ENCODE data around the gene HAX1.
"Not testable (repeated sequence)": the region's sequence is repeated elsewhere in the genome, so short reads cannot be mapped to it uniquely, and the experiment has no call there.

The HAX1 gene

DNA sequence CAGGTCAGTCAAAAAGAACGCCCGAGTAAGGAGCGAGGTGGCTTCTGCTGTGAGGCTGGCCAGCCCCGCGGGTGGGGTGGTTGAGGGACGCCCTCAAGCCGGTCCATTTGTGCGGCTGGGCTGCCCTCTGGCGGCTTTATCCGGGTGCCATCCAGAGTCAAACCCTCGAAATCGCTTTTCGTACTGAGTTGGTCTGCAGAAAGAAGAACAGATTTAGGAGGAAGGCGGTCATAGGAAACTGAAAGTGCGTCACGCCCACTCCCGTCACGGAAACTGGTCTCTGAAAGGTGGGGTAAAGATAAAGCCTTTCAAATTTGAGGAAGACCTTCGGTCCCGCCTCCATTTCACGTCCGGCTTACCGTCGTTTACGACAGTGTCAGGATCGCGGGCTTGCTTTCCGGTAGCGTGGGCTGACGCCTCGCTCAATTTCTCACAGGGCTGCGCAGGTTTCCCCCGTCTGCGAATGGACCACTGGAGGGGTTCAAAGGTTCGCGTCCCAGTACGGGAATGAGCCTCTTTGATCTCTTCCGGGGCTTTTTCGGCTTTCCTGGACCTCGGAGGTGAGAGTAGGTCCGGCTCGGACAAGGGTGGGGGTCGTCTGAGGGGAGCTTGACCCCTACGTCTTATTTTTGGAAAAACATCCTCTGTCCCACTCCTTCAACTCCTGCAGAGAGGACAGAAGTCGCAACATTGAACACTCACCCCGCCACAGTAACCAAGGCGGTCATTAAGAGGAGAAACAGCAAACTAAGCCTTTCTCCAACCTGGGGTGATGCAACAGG lies at the start of gene HAX1:
TSS of gene HAX1 (plus strand) at position 413 of the 782 bp plus-strand sequence. CDS start at position 508, 95 bp downstream.
- peak; percentile 99 for DNase-seq

- no peak for DNase-seq
These were observed 49.5 kb upstream of the HAX1 start for GRCh38 chr1:154222918-154223317.

- no peak for DNase-seq
These were observed 48.8 kb upstream of the HAX1 start for GRCh38 chr1:154223621-154224020.

- no peak for DNase-seq
These were observed 47.1 kb upstream of the HAX1 start for GRCh38 chr1:154225370-154225769.

DNA sequence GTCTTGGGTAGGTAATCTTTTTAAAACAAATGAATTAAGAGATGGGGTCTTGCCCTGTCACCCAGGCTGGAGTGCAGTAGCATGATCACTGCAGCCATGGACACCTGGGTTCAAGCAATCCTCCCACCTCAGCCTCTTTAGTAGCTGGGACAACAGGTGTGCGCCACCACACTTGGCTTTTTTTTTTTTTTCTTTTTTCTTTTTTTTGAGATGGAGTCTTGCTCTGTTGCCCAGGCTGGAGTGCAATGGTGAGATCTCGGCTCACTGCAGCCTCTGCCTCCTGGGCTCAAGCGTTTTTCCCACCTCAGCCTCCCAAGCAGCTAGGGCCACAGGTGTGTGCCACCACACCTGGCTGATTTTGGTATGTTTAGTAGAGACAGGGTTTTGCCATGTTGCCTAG lies 41.3 kb upstream of the HAX1 start:
- DNase-seq: not testable (repeated sequence)

DNA sequence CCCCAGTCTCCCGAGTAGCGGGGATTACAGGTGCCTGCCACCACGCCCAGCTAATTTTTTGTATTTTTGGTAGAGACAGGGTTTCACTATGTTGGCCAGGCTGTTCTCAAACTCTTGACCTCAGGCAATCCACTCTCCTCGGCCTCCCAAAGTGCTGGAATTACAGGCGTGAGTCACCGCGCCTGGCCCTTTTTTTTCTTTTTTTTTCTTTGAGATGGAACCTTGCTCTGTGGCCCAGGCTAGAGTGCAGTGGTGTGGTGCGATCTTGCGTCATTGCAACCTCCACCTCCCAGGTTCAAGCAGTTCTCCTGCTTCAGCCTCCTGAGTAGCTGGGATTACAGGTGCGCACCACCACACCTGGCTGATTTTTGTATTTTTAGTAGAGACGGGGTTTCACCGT lies 39.3 kb upstream of the HAX1 start:
- DNase-seq: not testable (repeated sequence)

GRCh38 chr1:154236855-154237254 lies 35.6 kb upstream of the HAX1 start:
- no peak for DNase-seq

- no peak for DNase-seq
These were observed 35.0 kb upstream of the HAX1 start for GRCh38 chr1:154237435-154237834.

GRCh38 chr1:154237880-154238506 lies 34.4 kb upstream of the HAX1 start:
- DNase-seq: no peak

GRCh38 chr1:154239491-154239890 lies 32.9 kb upstream of the HAX1 start:
- no peak for DNase-seq

DNA sequence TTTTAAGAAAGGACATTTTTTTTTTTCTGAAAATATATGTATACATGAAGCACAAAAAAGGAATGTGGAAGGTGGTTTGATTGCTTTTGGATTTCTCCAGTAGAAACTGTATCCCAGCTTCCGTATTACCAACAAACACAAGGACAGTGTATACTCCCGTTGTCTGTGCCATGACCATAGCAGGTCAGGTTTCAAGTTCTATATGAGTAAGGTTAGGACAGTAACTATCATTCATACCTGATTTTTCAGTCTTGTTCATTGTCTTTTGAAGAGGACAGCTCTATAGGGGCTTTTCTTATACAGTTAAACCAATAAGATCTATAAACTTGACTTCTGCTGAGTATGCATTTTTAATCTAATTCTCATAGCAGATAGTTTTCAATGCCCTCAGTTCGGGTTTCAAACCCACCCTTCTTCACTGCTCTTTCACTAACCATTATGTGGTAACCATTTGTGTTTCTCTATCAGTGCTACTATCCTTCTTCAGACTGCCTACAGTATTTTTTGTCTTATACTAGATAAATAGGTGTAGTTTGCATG lies 32.1 kb upstream of the HAX1 start:
- no peak for DNase-seq

GRCh38 chr1:154241703-154242351 lies 30.6 kb upstream of the HAX1 start:
- DNase-seq: peak in 1 of 2 donors; percentile 40

GRCh38 chr1:154253671-154254070 lies 18.8 kb upstream of the HAX1 start:
- DNase-seq: no peak

- DNase-seq: no peak
These were observed 15.7 kb upstream of the HAX1 start for GRCh38 chr1:154256686-154257085.

GRCh38 chr1:154258784-154259183 lies 13.6 kb upstream of the HAX1 start:
- no peak for DNase-seq

GRCh38 chr1:154260127-154260526 lies 12.3 kb upstream of the HAX1 start:
- no peak for DNase-seq

- DNase-seq: no peak
These were observed 8.7 kb upstream of the HAX1 start for GRCh38 chr1:154263465-154264332.

GRCh38 chr1:154264454-154264853 lies 8.0 kb upstream of the HAX1 start:
- no peak for DNase-seq

- DNase-seq: peak in 1 of 2 donors; percentile 61
These were observed 6.8 kb upstream of the HAX1 start for GRCh38 chr1:154265586-154265985.

DNA sequence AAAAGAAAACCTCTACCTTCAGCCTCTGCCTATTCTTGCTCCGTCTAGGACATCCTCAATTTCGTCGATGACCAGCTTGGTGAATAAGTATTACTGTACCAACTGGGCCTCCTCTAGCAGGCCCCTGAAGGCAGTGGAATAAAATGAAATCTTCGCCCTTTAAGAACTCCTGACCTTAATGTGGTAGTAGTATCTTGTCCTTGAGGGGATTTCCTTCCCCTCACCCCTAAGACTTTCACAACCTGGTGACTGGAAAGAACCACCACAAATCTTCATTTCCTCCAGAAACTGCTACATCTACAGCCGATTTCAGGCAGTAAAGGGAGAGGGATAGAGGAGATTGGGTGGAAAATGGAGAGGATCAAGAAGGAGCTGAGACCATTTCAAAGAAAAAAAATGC lies 1.6 kb upstream of the HAX1 start:
- no peak for DNase-seq

DNA sequence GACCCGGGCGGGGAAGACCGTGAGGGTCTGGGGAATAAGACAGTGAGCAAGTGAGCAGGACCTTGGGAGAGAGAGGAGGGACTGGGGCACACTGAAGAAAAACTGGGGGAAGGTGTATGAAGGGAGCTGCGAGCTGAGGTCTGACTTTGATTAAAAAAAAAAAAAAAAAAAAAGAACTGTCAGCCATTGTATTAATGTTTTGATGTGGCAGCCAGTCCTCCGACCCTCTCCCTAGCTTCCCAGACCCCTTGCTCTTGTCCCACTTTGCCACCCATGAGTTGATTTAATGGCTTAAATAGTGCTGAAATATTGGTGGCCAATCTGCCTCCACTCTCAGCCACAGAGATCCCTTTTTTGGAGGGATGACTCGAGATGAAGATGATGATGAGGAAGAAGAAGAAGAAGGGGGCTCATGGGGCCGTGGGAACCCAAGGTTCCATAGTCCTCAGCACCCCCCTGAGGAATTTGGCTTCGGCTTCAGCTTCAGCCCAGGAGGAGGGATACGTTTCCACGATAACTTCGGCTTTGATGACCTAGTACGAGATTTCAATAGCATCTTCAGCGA lies 652 bp downstream of the HAX1 start:
- no peak for DNase-seq

DNA sequence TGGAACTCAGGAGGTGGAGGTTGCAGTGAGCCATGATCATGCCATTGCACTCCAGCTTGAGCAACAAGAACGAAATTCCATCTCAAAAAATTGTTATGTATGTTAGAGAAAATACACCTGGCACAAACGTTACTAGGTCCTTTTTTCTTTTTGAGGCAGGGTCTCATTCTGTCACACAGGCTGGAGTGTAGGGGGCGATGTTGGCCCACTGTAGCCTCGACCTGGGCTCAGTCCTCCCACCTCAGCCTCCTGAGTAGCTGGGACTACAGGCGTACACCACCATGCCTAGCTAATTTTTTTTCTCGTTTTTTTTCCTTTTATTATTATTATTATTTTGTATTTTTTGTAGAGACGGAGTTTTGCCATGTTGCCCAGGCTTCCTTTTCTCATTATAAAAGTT lies 4.4 kb downstream of the HAX1 start:
- peak; percentile 29 to 37 for DNase-seq
